HCT116 (cell line): ENCODE data around the gene SACM1L.

ENCODE experiments used
- POLR2A ChIP-seq: IDR thresholded peaks from 2 replicates; pipeline ENCODE4 v1.7.0; 2011; ENCODE audit warnings: borderline replicate concordance; ENCODE audit not compliant: insufficient read depth, insufficient read length; ENCODE audit errors: extremely low read depth
- RAD21 ChIP-seq: IDR thresholded peaks from 2 replicates; pipeline ENCODE4 v1.6.1; 2012; ENCODE audit warnings: low read depth, mild to moderate bottlenecking
- ZNF274 ChIP-seq: fragments of 200-500 bp; sonication (Bioruptor generic); IDR thresholded peaks from 2 replicates; pipeline ENCODE4 v1.6.1; 2014; ENCODE audit warnings: mild to moderate bottlenecking, low read depth, low read length, inconsistent platforms
- TF ChIP-seq, protein P1 (sequence below): IDR thresholded peaks from 2 replicates; pipeline ENCODE4 v1.6.1; 2011; ENCODE audit warnings: mild to moderate bottlenecking, low read length, moderate library complexity; ENCODE audit not compliant: insufficient replicate concordance; ENCODE audit errors: extremely low read depth
- TF ChIP-seq, protein P2 (sequence below), 3 experiments: fragments of 200-600 bp in 1 of 3; sonication (generic) in 1 of 3; IDR thresholded peaks in 2 of 3; conservative IDR thresholded peaks in 1 of 3; 2 replicates each; pipeline ENCODE4 v1.5.1; 2012 to 2017; ENCODE audit warnings: low read depth in 2 of 3, low read length in 2 of 3, antibody characterized with exemption in 1 of 3, borderline replicate concordance in 1 of 3, control low read depth in 1 of 3, mild to moderate bottlenecking in 1 of 3, mixed read lengths in 1 of 3, mixed run types in 1 of 3, moderate library complexity in 1 of 3; ENCODE audit not compliant: insufficient read depth in 1 of 3

DNA sequence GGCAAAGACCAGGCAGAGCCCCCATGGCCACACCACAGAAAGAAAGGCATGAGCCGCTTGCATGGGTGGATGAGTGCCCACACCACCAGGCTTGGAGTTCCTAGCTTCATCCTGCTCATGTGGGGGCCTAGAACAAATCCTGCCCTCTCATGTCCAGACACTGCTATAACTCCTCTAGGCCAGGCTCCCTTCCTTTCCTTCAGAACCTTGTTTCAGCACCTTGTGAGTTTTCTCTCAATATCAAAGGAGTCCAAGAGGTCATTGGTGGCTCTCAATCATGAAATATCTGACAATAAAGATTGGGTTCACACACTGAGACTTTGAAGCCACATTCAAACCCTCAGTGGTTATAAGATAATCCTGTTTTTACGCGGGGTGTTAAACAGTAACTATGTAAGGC is 94.5 kb downstream of the SACM1L start:
- TF ChIP-seq, protein P1, sequence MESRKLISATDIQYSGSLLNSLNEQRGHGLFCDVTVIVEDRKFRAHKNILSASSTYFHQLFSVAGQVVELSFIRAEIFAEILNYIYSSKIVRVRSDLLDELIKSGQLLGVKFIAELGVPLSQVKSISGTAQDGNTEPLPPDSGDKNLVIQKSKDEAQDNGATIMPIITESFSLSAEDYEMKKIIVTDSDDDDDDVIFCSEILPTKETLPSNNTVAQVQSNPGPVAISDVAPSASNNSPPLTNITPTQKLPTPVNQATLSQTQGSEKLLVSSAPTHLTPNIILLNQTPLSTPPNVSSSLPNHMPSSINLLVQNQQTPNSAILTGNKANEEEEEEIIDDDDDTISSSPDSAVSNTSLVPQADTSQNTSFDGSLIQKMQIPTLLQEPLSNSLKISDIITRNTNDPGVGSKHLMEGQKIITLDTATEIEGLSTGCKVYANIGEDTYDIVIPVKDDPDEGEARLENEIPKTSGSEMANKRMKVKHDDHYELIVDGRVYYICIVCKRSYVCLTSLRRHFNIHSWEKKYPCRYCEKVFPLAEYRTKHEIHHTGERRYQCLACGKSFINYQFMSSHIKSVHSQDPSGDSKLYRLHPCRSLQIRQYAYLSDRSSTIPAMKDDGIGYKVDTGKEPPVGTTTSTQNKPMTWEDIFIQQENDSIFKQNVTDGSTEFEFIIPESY, result no peak
- no peak for TF ChIP-seq ZNF274
- no peak for TF ChIP-seq POLR2A
- TF ChIP-seq, protein P2, sequence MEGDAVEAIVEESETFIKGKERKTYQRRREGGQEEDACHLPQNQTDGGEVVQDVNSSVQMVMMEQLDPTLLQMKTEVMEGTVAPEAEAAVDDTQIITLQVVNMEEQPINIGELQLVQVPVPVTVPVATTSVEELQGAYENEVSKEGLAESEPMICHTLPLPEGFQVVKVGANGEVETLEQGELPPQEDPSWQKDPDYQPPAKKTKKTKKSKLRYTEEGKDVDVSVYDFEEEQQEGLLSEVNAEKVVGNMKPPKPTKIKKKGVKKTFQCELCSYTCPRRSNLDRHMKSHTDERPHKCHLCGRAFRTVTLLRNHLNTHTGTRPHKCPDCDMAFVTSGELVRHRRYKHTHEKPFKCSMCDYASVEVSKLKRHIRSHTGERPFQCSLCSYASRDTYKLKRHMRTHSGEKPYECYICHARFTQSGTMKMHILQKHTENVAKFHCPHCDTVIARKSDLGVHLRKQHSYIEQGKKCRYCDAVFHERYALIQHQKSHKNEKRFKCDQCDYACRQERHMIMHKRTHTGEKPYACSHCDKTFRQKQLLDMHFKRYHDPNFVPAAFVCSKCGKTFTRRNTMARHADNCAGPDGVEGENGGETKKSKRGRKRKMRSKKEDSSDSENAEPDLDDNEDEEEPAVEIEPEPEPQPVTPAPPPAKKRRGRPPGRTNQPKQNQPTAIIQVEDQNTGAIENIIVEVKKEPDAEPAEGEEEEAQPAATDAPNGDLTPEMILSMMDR (IDR thresholded peaks at IDR 0.05 in 2 of 3, conservative IDR thresholded peaks at IDR 0.05 in 1 of 3; ENCODE audit: borderline replicate concordance in 1 of 3, insufficient read depth in 1 of 3, low read depth in 2 of 3, low read length in 2 of 3), result 0 out of 6 replicates have a peak, but pooled peaks of 1 of the 3 experiments have one; percentile 8
- TF ChIP-seq RAD21, result no peak
